ENCODE data around the gene GAN.

DNA sequence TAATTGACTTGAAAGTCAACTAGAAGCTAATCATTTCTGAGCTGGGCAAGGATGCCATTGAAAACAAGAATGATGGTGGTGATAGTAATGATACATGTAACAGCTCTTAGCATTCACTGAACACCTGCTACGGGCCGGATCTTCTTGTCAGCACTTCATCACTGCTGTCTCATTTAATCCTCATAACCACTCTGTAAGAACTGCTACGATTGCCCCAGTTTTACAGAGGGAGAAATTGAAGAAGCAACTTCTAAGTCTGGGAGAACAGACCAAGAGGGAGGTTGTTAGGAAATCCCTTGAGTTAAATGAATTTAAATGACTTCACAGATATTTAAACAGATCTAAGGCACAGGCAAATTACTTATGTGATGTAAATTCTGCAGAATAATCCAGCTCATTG lies 7.0 kb upstream of the GAN start:
- TF ChIP-seq, protein P1, sequence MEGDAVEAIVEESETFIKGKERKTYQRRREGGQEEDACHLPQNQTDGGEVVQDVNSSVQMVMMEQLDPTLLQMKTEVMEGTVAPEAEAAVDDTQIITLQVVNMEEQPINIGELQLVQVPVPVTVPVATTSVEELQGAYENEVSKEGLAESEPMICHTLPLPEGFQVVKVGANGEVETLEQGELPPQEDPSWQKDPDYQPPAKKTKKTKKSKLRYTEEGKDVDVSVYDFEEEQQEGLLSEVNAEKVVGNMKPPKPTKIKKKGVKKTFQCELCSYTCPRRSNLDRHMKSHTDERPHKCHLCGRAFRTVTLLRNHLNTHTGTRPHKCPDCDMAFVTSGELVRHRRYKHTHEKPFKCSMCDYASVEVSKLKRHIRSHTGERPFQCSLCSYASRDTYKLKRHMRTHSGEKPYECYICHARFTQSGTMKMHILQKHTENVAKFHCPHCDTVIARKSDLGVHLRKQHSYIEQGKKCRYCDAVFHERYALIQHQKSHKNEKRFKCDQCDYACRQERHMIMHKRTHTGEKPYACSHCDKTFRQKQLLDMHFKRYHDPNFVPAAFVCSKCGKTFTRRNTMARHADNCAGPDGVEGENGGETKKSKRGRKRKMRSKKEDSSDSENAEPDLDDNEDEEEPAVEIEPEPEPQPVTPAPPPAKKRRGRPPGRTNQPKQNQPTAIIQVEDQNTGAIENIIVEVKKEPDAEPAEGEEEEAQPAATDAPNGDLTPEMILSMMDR (IDR thresholded peaks at IDR 0.05), result no peak
- no peak for TF ChIP-seq POLR2A (IDR thresholded peaks at IDR 0.05; ENCODE audit: low read depth)
- TF ChIP-seq POLR2AphosphoS5 (IDR thresholded peaks at IDR 0.05), result no peak
- no peak for TF ChIP-seq EP300 (IDR thresholded peaks at IDR 0.05)

All from esophagus muscularis mucosa (tissue), 4 donors.